ENCODE measurements around the gene REXO5. TPM values are rescaled to one million over a fixed set of nuclear protein-coding genes. Genes with fewer than 3 reads are reported as not detected.

The REXO5 gene
- polyA plus RNA-seq, 1 donor (not counting 4 experiments of a cell fraction or from before 2014, with no cell fraction given) = 2.6 TPM

DNA sequence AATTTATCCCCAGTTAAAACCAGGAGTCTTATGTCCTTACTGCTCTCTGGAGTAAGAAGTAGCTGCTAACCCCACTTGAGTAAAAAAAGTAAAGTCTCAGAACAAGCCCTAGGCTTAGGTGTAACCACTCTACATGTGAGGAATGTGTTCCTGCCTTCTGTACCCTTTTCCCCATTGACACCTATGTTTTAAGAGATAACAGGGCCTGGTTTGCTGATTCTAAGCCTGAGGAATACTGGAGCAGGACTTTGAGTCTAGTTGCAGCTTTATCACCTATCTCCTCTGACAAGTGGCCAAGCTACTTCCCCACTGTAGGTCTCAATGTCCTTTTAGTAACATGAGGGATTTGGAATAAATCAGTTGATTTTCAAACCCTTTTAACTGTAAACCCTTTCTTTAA lies 40.2 kb downstream of the REXO5 start:
- H3K79me2 ChIP-seq (ENCODE audit: control insufficient read depth, insufficient read depth, low read length) = no peaks in the 10 kb centered on the region
- H3K27me3 ChIP-seq (ENCODE audit: control insufficient read depth, extremely low read depth, insufficient read depth, low read length) = no peaks in the 10 kb centered on the region
- H4K20me1 ChIP-seq (ENCODE audit: control insufficient read depth, extremely low read depth, insufficient read depth, low read length) = no peaks in the 10 kb centered on the region
- H3K4me1 ChIP-seq (ENCODE audit: control insufficient read depth, extremely low read depth, insufficient read depth, low read length) = peaks cover 15% of the 10 kb centered on the region
- no peak overlapping the region for H3K27ac ChIP-seq (ENCODE audit: control insufficient read depth, insufficient read depth, low read length)
- FAIRE-seq (no peak), DNase-seq (ENCODE audit: low read depth, low spot score) (no peak)
- dilution Hi-C loops (cut with MboI; ENCODE audit: extremely low pct_ligation_motif_present, low sequenced_read_pairs) = no loop called here
- H3K9ac ChIP-seq (ENCODE audit: control insufficient read depth, extremely low read depth, insufficient read depth, low read length) = no peak overlapping the region
- no peak overlapping the region for H3K4me2 ChIP-seq (ENCODE audit: control insufficient read depth, extremely low read depth, insufficient read depth, low read depth, low read length)
- H3K4me3 ChIP-seq (ENCODE audit: control insufficient read depth in 2 of 3, extremely low read depth in 1 of 3, insufficient read depth in 2 of 3, low read depth in 1 of 3, low read length in 3 of 3) = no peak overlapping the region
- no peak overlapping the region for H2AFZ ChIP-seq (ENCODE audit: control insufficient read depth, low read length)
- peaks cover 2% of the 10 kb centered on the region in 2 experiments for H3K36me3 ChIP-seq (ENCODE audit: control insufficient read depth in 2 of 2, extremely low read depth in 1 of 2, insufficient read depth in 2 of 2, low read length in 2 of 2)
- TF ChIP-seq, protein P1, sequence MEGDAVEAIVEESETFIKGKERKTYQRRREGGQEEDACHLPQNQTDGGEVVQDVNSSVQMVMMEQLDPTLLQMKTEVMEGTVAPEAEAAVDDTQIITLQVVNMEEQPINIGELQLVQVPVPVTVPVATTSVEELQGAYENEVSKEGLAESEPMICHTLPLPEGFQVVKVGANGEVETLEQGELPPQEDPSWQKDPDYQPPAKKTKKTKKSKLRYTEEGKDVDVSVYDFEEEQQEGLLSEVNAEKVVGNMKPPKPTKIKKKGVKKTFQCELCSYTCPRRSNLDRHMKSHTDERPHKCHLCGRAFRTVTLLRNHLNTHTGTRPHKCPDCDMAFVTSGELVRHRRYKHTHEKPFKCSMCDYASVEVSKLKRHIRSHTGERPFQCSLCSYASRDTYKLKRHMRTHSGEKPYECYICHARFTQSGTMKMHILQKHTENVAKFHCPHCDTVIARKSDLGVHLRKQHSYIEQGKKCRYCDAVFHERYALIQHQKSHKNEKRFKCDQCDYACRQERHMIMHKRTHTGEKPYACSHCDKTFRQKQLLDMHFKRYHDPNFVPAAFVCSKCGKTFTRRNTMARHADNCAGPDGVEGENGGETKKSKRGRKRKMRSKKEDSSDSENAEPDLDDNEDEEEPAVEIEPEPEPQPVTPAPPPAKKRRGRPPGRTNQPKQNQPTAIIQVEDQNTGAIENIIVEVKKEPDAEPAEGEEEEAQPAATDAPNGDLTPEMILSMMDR (optimal IDR thresholded peaks at IDR 0.05 in 1 of 3, IDR thresholded peaks at IDR 0.05 in 1 of 3, conservative IDR thresholded peaks at IDR 0.05 in 1 of 3; ENCODE audit: extremely low read depth in 1 of 3, insufficient read depth in 2 of 3, low read length in 3 of 3) = no peak
- TF ChIP-seq EZH2 (IDR thresholded peaks at IDR 0.05; ENCODE audit: low read length) = no peak
- H3K9me3 ChIP-seq (ENCODE audit: control insufficient read depth, low read depth, low read length) = no peaks in the 10 kb centered on the region
- H3K9me1 ChIP-seq (ENCODE audit: control insufficient read depth, extremely low read depth, insufficient read depth, low read length) = no peaks in the 10 kb centered on the region

DNA sequence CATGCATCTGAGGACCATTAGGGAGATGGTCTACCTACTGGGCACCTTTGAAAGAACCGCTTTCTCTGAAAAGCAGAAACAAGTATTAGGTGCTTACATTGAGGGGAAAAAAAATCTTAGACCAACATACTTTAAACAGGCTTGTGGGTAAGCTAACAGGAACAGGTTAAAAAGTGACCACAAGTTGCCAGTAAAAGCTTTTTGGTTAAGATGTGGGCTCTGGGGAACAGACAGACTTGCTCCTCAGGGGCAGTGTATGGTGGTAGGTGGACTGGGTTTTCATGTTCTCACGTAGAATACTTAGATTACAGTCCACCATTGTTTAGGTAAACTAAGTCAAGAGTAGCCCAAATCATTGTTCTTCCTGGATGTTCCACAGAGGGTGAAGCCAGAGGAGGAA lies 41.2 kb downstream of the REXO5 start:
- Histone ChIP-seq H3K4me1 (ENCODE audit: control insufficient read depth, extremely low read depth, insufficient read depth, low read length) (peaks cover 23% of the 10 kb centered on the region), H3K36me3 (ENCODE audit: control insufficient read depth in 2 of 2, extremely low read depth in 1 of 2, insufficient read depth in 2 of 2, low read length in 2 of 2) (peaks cover 2% of the 10 kb centered on the region in 2 experiments), H3K4me3 (ENCODE audit: control insufficient read depth in 2 of 3, extremely low read depth in 1 of 3, insufficient read depth in 2 of 3, low read depth in 1 of 3, low read length in 3 of 3) (no peak overlapping the region), H3K9me3 (ENCODE audit: control insufficient read depth, low read depth, low read length) (no peaks in the 10 kb centered on the region), H3K27ac (ENCODE audit: control insufficient read depth, insufficient read depth, low read length) (no peak overlapping the region), H3K9ac (ENCODE audit: control insufficient read depth, extremely low read depth, insufficient read depth, low read length) (no peak overlapping the region), H3K9me1 (ENCODE audit: control insufficient read depth, extremely low read depth, insufficient read depth, low read length) (no peaks in the 10 kb centered on the region), H3K4me2 (ENCODE audit: control insufficient read depth, extremely low read depth, insufficient read depth, low read depth, low read length) (no peak overlapping the region), H4K20me1 (ENCODE audit: control insufficient read depth, extremely low read depth, insufficient read depth, low read length) (no peaks in the 10 kb centered on the region), H2AFZ (ENCODE audit: control insufficient read depth, low read length) (no peak overlapping the region), H3K27me3 (ENCODE audit: control insufficient read depth, extremely low read depth, insufficient read depth, low read length) (no peaks in the 10 kb centered on the region), H3K79me2 (ENCODE audit: control insufficient read depth, insufficient read depth, low read length) (no peaks in the 10 kb centered on the region)
- FAIRE-seq (no peak), DNase-seq (ENCODE audit: low read depth, low spot score) (no peak)
- TF ChIP-seq, protein P1 (optimal IDR thresholded peaks at IDR 0.05 in 1 of 3, IDR thresholded peaks at IDR 0.05 in 1 of 3, conservative IDR thresholded peaks at IDR 0.05 in 1 of 3; ENCODE audit: extremely low read depth in 1 of 3, insufficient read depth in 2 of 3, low read length in 3 of 3) = no peak
- no peak for TF ChIP-seq EZH2 (IDR thresholded peaks at IDR 0.05; ENCODE audit: low read length)
- dilution Hi-C loops (cut with MboI; ENCODE audit: extremely low pct_ligation_motif_present, low sequenced_read_pairs) = no loop called here
